ENCODE data around the gene URB2. TPM values are rescaled to one million over a fixed set of nuclear protein-coding genes. Genes with fewer than 3 reads are reported as not detected.
"Not testable (repeated sequence)": the region's sequence is repeated elsewhere in the genome, so short reads cannot be mapped to it uniquely, and the experiment has no call there.

URB2 gene
- total RNA-seq, 1 donor from 2014 or later, result 10.3 TPM

- no peak overlapping the region for H3K4me3 Mint-ChIP-seq
- Histone ChIP-seq H3K4me3 (no peak overlapping the region), H3K9me3 (ENCODE audit: low read depth) (no peaks in the 10 kb centered on the region), H3K4me2 (no peak overlapping the region), H3K9ac (no peak overlapping the region), H3K79me2 (ENCODE audit: low read depth) (no peaks in the 10 kb centered on the region), H3K4me1 (peaks cover 35% of the 10 kb centered on the region), H3K27ac (no peak overlapping the region), H4K20me1 (ENCODE audit: low read depth) (no peaks in the 10 kb centered on the region), H2AFZ (replicated peaks) (no peak overlapping the region), H3K36me3 (no peaks in the 10 kb centered on the region), H3F3A (ENCODE audit: low read depth) (peaks cover 25% of the 10 kb centered on the region), H3K27me3 (no peaks in the 10 kb centered on the region)
- H3K27me3 Mint-ChIP-seq (ENCODE audit: insufficient read depth, low read depth), result peaks cover 4% of the 10 kb centered on the region
- H3K9me3 Mint-ChIP-seq, result no peaks in the 10 kb centered on the region
- DNase-seq (ENCODE audit: low spot score), result no peak
- TF ChIP-seq EZH2phosphoT487 (IDR thresholded peaks at IDR 0.05) (no peak), CTCF (IDR thresholded peaks at IDR 0.05) (no peak), EZH2 (IDR thresholded peaks at IDR 0.05) (no peak)
- H3K27ac Mint-ChIP-seq, result peak overlapping the region; percentile 64
- peaks cover 34% of the 10 kb centered on the region for H3K4me1 Mint-ChIP-seq
- H3K36me3 Mint-ChIP-seq, result no peaks in the 10 kb centered on the region
Measured at GRCh38 chr1:229696385-229696784, 70.3 kb downstream of the URB2 start.

- H3K79me2 ChIP-seq (ENCODE audit: low read depth), result no peaks in the 10 kb centered on the region
- no peak overlapping the region for H3K27ac Mint-ChIP-seq
- no peak overlapping the region for H3K4me2 ChIP-seq
- H3K4me1 ChIP-seq, result peaks cover 17% of the 10 kb centered on the region
- no peaks in the 10 kb centered on the region for H3K9me3 Mint-ChIP-seq
- H3K9me3 ChIP-seq (ENCODE audit: low read depth), result no peaks in the 10 kb centered on the region
- no peaks in the 10 kb centered on the region for H3K27me3 ChIP-seq
- H3K27me3 Mint-ChIP-seq (ENCODE audit: insufficient read depth, low read depth), result peaks cover 4% of the 10 kb centered on the region
- H3K4me3 Mint-ChIP-seq, result no peak overlapping the region
- H3K36me3 Mint-ChIP-seq, result no peaks in the 10 kb centered on the region
- H4K20me1 ChIP-seq (ENCODE audit: low read depth), result no peaks in the 10 kb centered on the region
- no peak overlapping the region for H2AFZ ChIP-seq (replicated peaks)
- TF ChIP-seq CTCF (IDR thresholded peaks at IDR 0.05), result no peak
- no peak for TF ChIP-seq EZH2 (IDR thresholded peaks at IDR 0.05)
- no peak for TF ChIP-seq EZH2phosphoT487 (IDR thresholded peaks at IDR 0.05)
- H3K36me3 ChIP-seq, result no peaks in the 10 kb centered on the region
- no peak for DNase-seq (ENCODE audit: low spot score)
- H3K9ac ChIP-seq, result no peak overlapping the region
- peaks cover 6% of the 10 kb centered on the region for H3F3A ChIP-seq (ENCODE audit: low read depth)
- no peak overlapping the region for H3K27ac ChIP-seq
- no peak overlapping the region for H3K4me3 ChIP-seq
- H3K4me1 Mint-ChIP-seq, result peaks cover 14% of the 10 kb centered on the region
Measured at GRCh38 chr1:229699613-229700267, 73.7 kb downstream of the URB2 start.

- H4K20me1 ChIP-seq (ENCODE audit: low read depth), result no peaks in the 10 kb centered on the region
- Mint-ChIP-seq H3K4me1 (peaks cover 2% of the 10 kb centered on the region), H3K9me3 (peaks cover 17% of the 10 kb centered on the region), H3K4me3 (no peak overlapping the region), H3K27ac (no peak overlapping the region), H3K27me3 (ENCODE audit: insufficient read depth, low read depth) (peaks cover 2% of the 10 kb centered on the region), H3K36me3 (peaks cover 3% of the 10 kb centered on the region)
- H3F3A ChIP-seq (ENCODE audit: low read depth), result no peaks in the 10 kb centered on the region
- no peaks in the 10 kb centered on the region for H3K36me3 ChIP-seq
- no peak overlapping the region for H3K9ac ChIP-seq
- no peak overlapping the region for H3K4me3 ChIP-seq
- TF ChIP-seq EZH2 (IDR thresholded peaks at IDR 0.05), result no peak
- TF ChIP-seq CTCF (IDR thresholded peaks at IDR 0.05), result no peak
- TF ChIP-seq EZH2phosphoT487 (IDR thresholded peaks at IDR 0.05), result no peak
- H3K27ac ChIP-seq, result no peak overlapping the region
- no peaks in the 10 kb centered on the region for H3K27me3 ChIP-seq
- no peak overlapping the region for H3K4me2 ChIP-seq
- no peaks in the 10 kb centered on the region for H3K9me3 ChIP-seq (ENCODE audit: low read depth)
- H2AFZ ChIP-seq (replicated peaks), result no peak overlapping the region
- DNase-seq (ENCODE audit: low spot score), result no peak
- no peaks in the 10 kb centered on the region for H3K4me1 ChIP-seq
- H3K79me2 ChIP-seq (ENCODE audit: low read depth), result no peaks in the 10 kb centered on the region
Measured at GRCh38 chr1:229704157-229704556, 78.1 kb downstream of the URB2 start.

GRCh38 chr1:229705152-229705551 lies 79.1 kb downstream of the URB2 start:
- H2AFZ ChIP-seq (replicated peaks); H3K79me2 ChIP-seq (ENCODE audit: low read depth); H3K27me3 Mint-ChIP-seq (ENCODE audit: insufficient read depth, low read depth); H3K27me3 ChIP-seq; H3K9ac ChIP-seq; H3K36me3 ChIP-seq; H3K4me3 Mint-ChIP-seq; H3F3A ChIP-seq (ENCODE audit: low read depth); H3K4me3 ChIP-seq; DNase-seq (ENCODE audit: low spot score); H3K4me1 ChIP-seq; H3K4me2 ChIP-seq; H3K9me3 ChIP-seq (ENCODE audit: low read depth); H3K4me1 Mint-ChIP-seq; H3K27ac ChIP-seq; H4K20me1 ChIP-seq (ENCODE audit: low read depth); H3K36me3 Mint-ChIP-seq; H3K27ac Mint-ChIP-seq: not testable (repeated sequence)
- peaks cover 17% of the 10 kb centered on the region for H3K9me3 Mint-ChIP-seq

- not testable (repeated sequence) for H3K9ac ChIP-seq; H2AFZ ChIP-seq (replicated peaks); H3K4me2 ChIP-seq; H3K36me3 Mint-ChIP-seq; H3K9me3 ChIP-seq (ENCODE audit: low read depth); H4K20me1 ChIP-seq (ENCODE audit: low read depth); H3F3A ChIP-seq (ENCODE audit: low read depth); H3K4me3 Mint-ChIP-seq; H3K27ac Mint-ChIP-seq; H3K4me1 ChIP-seq; H3K36me3 ChIP-seq; H3K79me2 ChIP-seq (ENCODE audit: low read depth); H3K4me1 Mint-ChIP-seq; H3K27ac ChIP-seq; H3K27me3 Mint-ChIP-seq (ENCODE audit: insufficient read depth, low read depth); DNase-seq (ENCODE audit: low spot score); H3K27me3 ChIP-seq; H3K4me3 ChIP-seq
- peaks cover 23% of the 10 kb centered on the region for H3K9me3 Mint-ChIP-seq
Measured at GRCh38 chr1:229707127-229707526, 81.1 kb downstream of the URB2 start.

Measured in neural progenitor cell (in vitro differentiated cells).